Adrenal gland (tissue), 5 donors: ENCODE results near the gene CALML3.

ENCODE experiments used
- CTCF ChIP-seq, 6 experiments: fragments of 450-650 bp in 4 of 6; fragments of 200-600 bp in 2 of 6; sonication (generic) in 1 of 6; IDR thresholded peaks; 1 replicate in 5 of 6; 2 replicates in 1 of 6; pipeline versions ENCODE4 v1.5.1 to v1.8.0; 2016 to 2021; ENCODE audit warnings: antibody characterized with exemption in 6 of 6, mild to moderate bottlenecking in 2 of 6, moderate library complexity in 1 of 6
- POLR2A ChIP-seq, 2 donors: fragments of 450-650 bp; IDR thresholded peaks; one replicate each; pipeline ENCODE4 v1.6.1; 2017; ENCODE audit warnings: antibody characterized with exemption in 2 of 2, mild to moderate bottlenecking in 2 of 2, moderate library complexity in 1 of 2
- donor health status: DM: no; HTN: no; CAD: no.

GRCh38 chr10:5542100-5542499 is 17.3 kb downstream of the CALML3 start:
- TF ChIP-seq CTCF (IDR thresholded peaks at IDR 0.05) (no peak), POLR2A (IDR thresholded peaks at IDR 0.05) (no peak)
